Activated T-helper 2 cell treated with anti-CD3 and anti-CD28 coated beads, Interferon-gamma antibody, Interleukin-2, Interleukin-4, amounts not matched to agents 10 μg/mL and 5 μg/mL and 100 μg/mL, durations not matched to agents 14 hours and 24 hours and 36 hours (primary cell): ENCODE results near the gene SPATA13. TPM values are rescaled to one million over a fixed set of nuclear protein-coding genes. Genes with fewer than 3 reads are reported as not detected.
"Not testable (repeated sequence)": the region's sequence is repeated elsewhere in the genome, so short reads cannot be mapped to it uniquely, and the experiment has no call there.

Experiments
- DNase-seq: peaks from one replicate; pipeline ENCODE4 v3.0.0; 2021; ENCODE audit warnings: low spot score
- H3K27ac Mint-ChIP-seq: one replicate; pipeline ENCODE4 v1.8.0; 2021; ENCODE audit warnings: mixed read lengths
- H3K27me3 Mint-ChIP-seq: one replicate; pipeline ENCODE4 v1.8.0; 2021; ENCODE audit warnings: low read depth, mixed read lengths
- H3K36me3 Mint-ChIP-seq: one replicate; pipeline ENCODE4 v1.8.0; 2021; ENCODE audit warnings: low read depth, mixed read lengths
- H3K4me1 Mint-ChIP-seq: one replicate; pipeline ENCODE4 v1.8.0; 2021; ENCODE audit warnings: low read depth, mixed read lengths
- H3K4me3 Mint-ChIP-seq: one replicate; pipeline ENCODE4 v1.8.0; 2021; ENCODE audit warnings: low read depth, mild to moderate bottlenecking, moderate library complexity, mixed read lengths
- H3K9me3 Mint-ChIP-seq: one replicate; pipeline ENCODE4 v1.8.0; 2021; ENCODE audit warnings: mixed read lengths
- intact Hi-C: fragments of 100-400 bp; cut with micrococcal nuclease; formaldehyde crosslinking; loops from one replicate; pipeline ENCODE4 v1.15.1; 2023
- total RNA-seq: library from RNA; stranded (reverse); gene quantifications from 2 replicates; pipeline ENCODE4 v1.2.3, GENCODE V29; 2022

Gene SPATA13
- total RNA-seq, 1 donor from 2014 or later: 44.9 TPM

DNA sequence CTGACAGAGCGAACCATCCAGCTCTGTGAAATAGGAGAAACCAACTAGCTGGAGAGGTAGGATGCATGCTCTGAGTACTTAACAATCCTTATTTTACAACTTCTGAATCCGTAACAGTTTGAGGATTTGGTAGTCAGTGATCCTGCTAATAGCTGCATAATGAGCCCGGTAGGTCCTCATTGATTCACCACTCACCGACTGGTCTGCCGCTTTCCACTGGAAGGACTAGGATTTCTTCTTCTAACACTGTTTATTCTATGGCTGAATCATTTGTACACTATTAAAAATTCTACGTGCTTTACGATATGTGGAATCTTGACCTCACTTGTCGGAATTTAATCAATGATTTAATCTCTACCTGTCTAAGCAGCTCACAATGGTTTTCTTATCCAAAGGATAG is 33.9 kb downstream of the SPATA13 start:
- H3K27ac Mint-ChIP-seq: no peak overlapping the region
- H3K4me1 Mint-ChIP-seq: peaks cover 5% of the 10 kb centered on the region
- no peaks in the 10 kb centered on the region for H3K9me3 Mint-ChIP-seq
- intact Hi-C loops: no loop called here
- no peak for DNase-seq
- H3K36me3 Mint-ChIP-seq: no peaks in the 10 kb centered on the region
- no peaks in the 10 kb centered on the region for H3K27me3 Mint-ChIP-seq
- H3K4me3 Mint-ChIP-seq: no peak overlapping the region

DNA sequence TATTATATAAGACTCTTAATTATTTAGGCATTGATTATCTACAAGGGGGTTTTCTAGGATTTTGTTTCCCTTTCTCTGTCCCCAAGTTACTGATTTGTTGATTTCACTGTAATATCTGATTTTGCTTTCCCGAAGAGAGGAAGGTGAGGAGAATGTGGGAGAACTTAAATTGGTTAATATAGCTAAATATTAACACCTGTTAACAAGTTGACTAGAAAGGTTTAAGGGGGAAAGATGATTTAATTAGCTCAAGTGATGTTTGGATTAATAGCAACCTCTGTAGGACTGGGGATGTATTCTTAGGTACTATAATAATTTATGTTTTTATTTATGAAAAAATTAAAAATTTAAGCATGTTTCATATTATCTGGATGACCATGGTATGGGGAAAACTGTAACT is 35.1 kb downstream of the SPATA13 start:
- Mint-ChIP-seq H3K4me1 (peaks cover 4% of the 10 kb centered on the region), H3K27me3 (no peaks in the 10 kb centered on the region), H3K9me3 (no peaks in the 10 kb centered on the region), H3K27ac (no peak overlapping the region), H3K36me3 (no peaks in the 10 kb centered on the region), H3K4me3 (no peak overlapping the region)
- DNase-seq: no peak
- intact Hi-C loops: no loop called here

DNA sequence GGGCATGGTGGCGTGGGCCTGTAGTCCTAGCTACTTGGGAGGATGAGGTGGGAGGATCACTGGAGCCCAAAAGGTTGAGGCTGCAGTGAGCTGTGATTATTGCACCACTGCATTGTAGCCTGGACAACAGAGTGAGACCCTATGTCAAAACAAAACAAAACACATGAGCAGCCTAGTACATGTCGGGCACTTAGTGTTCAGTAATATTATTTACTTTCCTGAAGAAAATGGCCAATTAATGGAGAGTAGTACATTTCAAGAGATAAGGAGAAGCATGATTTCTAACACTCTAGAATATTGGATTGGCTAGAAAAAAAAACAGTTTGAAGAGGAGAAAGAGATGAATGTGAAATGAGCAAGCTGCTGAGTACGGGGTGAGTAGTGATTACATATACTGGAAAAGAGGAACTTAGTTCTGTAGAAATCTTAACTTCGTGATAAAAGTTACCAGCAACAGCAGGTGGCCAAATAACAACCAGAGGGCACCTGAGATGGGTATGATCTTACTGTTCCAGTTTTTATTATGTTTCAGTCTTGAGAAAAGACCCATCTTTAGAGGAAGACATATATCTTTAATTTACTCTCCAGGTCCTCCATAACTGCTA is 36.2 kb downstream of the SPATA13 start:
- H3K9me3 Mint-ChIP-seq: no peaks in the 10 kb centered on the region
- peaks cover 4% of the 10 kb centered on the region for H3K4me1 Mint-ChIP-seq
- H3K4me3 Mint-ChIP-seq: no peak overlapping the region
- H3K36me3 Mint-ChIP-seq: no peaks in the 10 kb centered on the region
- no peak for DNase-seq
- no peaks in the 10 kb centered on the region for H3K27me3 Mint-ChIP-seq
- intact Hi-C loops: no loop called here
- H3K27ac Mint-ChIP-seq: no peak overlapping the region

DNA sequence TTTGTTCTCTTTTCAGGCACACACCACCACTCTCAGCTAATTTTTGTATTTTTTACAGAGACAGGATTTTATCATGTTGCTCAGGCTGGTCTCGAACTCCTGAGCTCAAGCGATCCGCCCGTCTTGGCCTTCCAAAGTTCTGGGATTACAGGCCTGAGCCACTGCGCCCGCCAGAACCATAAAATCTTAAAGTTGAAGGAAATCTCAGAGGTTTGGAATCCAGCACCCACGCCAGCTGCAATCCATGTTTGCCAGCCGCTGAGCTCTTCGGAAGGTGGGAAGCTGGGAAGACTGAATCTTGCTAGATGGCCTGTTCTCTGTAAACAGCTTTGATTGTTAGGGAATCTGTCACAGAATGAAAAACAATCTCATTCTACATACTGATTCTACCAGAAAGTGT is 38.5 kb downstream of the SPATA13 start:
- Mint-ChIP-seq H3K27ac (no peak overlapping the region), H3K4me1 (peaks cover 12% of the 10 kb centered on the region), H3K9me3 (no peaks in the 10 kb centered on the region), H3K27me3 (no peaks in the 10 kb centered on the region), H3K36me3 (no peaks in the 10 kb centered on the region), H3K4me3 (no peak overlapping the region)
- no peak for DNase-seq
- intact Hi-C loops: no loop called here

DNA sequence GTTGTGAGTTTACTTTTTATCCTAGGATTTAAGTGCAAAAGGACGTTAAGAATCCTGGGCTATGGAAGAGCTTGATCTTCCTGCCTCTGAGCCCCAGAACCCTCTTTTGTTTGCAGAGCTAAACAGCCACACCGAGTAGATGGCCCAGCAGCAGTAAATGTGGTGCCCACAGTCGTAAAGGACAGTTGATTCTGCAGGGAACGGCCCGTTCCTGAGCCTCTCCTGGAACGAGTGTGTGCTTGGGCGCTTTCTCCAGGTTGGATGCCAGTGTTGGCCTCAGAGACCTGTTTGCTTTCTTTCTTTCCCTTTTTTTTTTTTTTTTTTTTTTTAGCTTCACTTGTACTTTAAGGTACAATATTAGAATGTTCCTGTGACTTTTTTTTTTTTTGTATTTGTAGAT is 41.7 kb downstream of the SPATA13 start:
- Mint-ChIP-seq H3K36me3 (no peaks in the 10 kb centered on the region), H3K4me3 (no peak overlapping the region), H3K27me3 (no peaks in the 10 kb centered on the region), H3K4me1 (peaks cover 32% of the 10 kb centered on the region), H3K9me3 (no peaks in the 10 kb centered on the region), H3K27ac (no peak overlapping the region)
- no peak for DNase-seq
- intact Hi-C loops: no loop called here

DNA sequence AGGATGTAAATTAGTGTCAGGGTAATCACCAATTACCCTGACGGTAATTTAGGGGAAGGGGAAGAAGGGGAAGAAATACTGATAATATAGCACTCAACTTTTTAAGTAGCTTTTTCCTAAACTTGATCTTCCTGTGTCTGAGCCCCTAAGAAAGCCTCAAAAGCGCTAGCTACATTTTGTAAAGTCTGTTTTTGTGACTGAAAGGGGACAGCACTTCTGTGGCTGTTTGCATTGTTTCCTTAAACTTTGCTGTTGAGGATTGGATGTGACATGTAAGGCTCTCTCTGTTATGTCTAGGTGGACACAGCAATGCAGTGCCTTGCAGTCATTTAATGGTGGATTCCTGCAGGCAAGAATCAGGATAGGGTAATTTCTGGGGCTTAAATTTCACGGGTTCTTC is 42.8 kb downstream of the SPATA13 start:
- no peak for DNase-seq
- Mint-ChIP-seq H3K27ac (no peak overlapping the region), H3K4me1 (peaks cover 37% of the 10 kb centered on the region), H3K9me3 (no peaks in the 10 kb centered on the region), H3K27me3 (no peaks in the 10 kb centered on the region), H3K36me3 (no peaks in the 10 kb centered on the region), H3K4me3 (no peak overlapping the region)
- intact Hi-C loops: no loop called here

DNA sequence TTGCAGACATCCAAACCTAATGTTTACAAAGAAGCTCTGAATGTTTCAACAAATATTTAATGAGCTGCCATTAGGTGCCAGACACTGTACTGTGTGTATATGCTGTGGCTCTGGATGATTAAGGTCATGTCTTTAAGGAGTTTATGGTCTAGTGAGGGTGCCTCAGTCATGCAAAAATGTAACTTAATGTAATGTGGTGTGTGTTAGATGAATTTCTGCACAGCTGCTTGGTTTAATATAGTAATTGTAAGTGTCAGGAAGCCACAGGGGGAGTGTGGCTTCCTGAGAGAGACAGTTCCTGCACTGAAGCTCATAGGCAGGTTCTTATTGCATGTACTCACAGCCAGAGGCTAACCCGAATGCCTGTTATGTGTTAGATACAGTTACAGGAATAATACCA is 43.3 kb downstream of the SPATA13 start:
- H3K36me3 Mint-ChIP-seq: no peaks in the 10 kb centered on the region
- intact Hi-C loops: no loop called here
- no peak overlapping the region for H3K4me3 Mint-ChIP-seq
- no peaks in the 10 kb centered on the region for H3K9me3 Mint-ChIP-seq
- peaks cover 43% of the 10 kb centered on the region for H3K4me1 Mint-ChIP-seq
- H3K27ac Mint-ChIP-seq: no peak overlapping the region
- H3K27me3 Mint-ChIP-seq: no peaks in the 10 kb centered on the region
- no peak for DNase-seq

DNA sequence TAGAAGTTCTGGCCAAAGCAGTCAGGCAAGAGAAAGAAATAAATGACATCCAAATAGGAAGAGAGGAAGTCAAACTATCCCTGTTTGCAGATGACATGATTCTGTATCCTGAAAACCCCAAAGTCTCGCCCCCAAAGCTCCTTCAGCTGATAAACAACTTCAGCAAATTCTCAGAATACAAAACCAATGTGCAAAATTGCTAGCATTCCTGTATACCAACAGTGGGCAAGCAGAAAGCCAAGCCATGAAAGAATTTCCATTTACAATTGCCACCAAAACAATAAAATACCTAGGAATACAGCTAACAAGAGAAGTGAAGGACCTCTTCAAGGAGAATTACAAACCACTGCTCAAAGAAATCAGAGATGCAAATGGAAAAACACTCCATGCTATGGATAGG is 44.6 kb downstream of the SPATA13 start:
- H3K36me3 Mint-ChIP-seq, H3K27me3 Mint-ChIP-seq, intact Hi-C loops, H3K9me3 Mint-ChIP-seq, H3K27ac Mint-ChIP-seq, DNase-seq, H3K4me3 Mint-ChIP-seq: not testable (repeated sequence)
- H3K4me1 Mint-ChIP-seq: peaks cover 47% of the 10 kb centered on the region

DNA sequence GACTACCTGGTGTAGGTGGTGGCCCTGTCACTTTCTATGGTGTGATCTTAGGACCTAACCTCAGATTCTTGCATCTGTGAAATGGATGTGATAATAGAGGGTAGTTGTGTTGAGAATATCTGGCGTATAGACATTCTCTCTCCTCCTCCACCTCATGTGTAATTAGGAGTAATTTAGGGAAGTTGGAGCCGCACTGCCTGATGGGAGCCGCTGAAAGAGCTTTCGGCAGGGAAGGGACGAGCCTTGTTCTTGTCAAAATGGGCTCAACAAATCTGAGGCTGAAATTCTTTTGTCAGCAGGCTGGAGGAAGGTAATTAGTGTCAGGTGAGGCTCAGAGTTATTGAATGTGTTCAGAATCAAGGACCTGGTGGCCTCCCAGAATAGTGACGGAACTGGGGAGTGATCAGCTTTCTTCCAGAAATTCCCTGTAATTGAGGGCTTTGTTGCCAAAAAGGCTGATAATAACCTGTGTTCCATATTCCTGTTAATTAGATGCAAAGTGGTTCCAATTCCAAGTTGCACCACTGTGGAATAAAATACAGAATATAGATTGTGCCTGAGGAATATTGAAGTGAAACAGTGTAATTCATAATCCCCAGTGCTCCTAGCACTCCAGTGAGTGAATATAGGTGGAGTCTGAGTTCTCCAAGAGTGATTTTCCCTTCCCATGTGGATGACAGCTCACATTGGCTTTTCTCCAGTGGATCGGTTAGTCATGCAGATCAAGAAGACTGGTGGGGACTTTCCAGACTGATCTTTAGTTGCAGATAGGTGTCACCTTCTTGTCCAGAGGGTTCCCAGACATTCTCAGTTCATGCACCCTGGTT is 47.5 kb downstream of the SPATA13 start:
- H3K9me3 Mint-ChIP-seq: no peaks in the 10 kb centered on the region
- no peaks in the 10 kb centered on the region for H3K36me3 Mint-ChIP-seq
- peaks cover 50% of the 10 kb centered on the region for H3K4me1 Mint-ChIP-seq
- peaks cover 4% of the 10 kb centered on the region for H3K27me3 Mint-ChIP-seq
- no peak overlapping the region for H3K27ac Mint-ChIP-seq
- DNase-seq: no peak
- intact Hi-C loops: no loop called here
- no peak overlapping the region for H3K4me3 Mint-ChIP-seq

DNA sequence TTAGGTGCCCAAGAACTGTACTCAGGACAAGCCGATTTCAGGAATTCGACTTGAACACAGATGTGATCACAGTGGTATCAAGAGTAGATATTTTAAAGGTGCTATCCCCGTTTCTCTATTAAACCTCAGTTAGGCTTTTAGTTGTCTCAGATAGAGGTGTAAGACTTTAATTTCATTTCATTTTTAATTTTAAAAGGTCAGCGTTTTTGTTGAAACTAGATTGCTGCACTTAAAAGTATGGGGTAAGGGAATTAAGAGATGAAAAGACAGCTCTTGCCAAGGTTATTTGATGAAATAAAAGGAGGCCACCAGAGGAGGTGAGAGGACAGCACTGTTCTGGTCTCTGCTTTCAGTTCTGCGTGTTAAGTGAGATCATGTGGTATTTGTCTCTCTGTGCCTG is 48.6 kb downstream of the SPATA13 start:
- Mint-ChIP-seq H3K36me3 (no peaks in the 10 kb centered on the region), H3K4me1 (peaks cover 40% of the 10 kb centered on the region), H3K27ac (no peak overlapping the region)

DNA sequence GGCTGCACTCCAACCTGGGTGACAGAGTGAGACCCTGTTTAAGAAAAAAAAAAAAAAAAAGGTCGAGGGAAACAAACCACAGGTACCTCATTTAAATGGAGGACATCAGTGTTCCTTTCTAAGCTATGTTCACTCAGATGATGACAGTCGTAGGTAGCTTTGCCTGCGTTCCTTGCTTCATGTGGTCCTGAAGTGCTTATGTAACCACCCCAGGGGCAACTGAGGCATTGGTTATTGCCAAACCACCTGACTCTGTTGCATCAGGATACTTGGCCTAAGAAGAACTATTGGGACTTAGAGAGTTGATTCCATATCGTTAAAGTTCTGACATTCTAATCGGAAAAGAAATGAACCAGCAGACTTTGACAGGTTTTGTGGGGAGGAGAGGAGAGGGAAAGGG is 51.7 kb downstream of the SPATA13 start:
- H3K4me3 Mint-ChIP-seq: no peak overlapping the region
- H3K27ac Mint-ChIP-seq: no peak overlapping the region
- no peak for DNase-seq
- no peaks in the 10 kb centered on the region for H3K9me3 Mint-ChIP-seq
- H3K27me3 Mint-ChIP-seq: peaks cover 4% of the 10 kb centered on the region
- H3K4me1 Mint-ChIP-seq: peaks cover 28% of the 10 kb centered on the region
- H3K36me3 Mint-ChIP-seq: no peaks in the 10 kb centered on the region
- intact Hi-C loops: no loop called here

More for the DNA sequence above, 48.6 kb downstream of the SPATA13 start:
- Mint-ChIP-seq H3K9me3 (no peaks in the 10 kb centered on the region), H3K27me3 (peaks cover 4% of the 10 kb centered on the region), H3K4me3 (no peak overlapping the region)
- DNase-seq: no peak
- intact Hi-C loops: no loop called here

DNA sequence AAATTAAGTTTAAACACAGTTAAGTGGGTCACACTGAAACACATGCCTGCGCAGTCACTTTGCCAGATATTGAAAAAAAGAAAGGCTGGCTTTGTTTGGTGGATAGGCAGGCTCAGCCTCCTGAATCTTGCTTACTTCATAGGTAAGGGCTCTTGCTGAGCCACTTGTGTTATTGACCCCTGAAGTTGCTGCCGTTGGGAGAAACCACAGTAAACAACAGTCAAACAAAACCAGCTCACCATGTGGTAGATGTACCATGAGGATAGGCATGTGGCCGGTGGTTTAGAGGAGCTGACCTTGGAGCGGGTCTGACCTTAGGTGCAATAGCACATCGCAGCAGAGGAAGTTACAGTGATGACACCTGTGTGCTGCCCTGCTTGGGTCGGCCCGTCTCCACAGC is 52.2 kb downstream of the SPATA13 start:
- Mint-ChIP-seq H3K27me3 (peaks cover 4% of the 10 kb centered on the region), H3K27ac (no peak overlapping the region), H3K36me3 (no peaks in the 10 kb centered on the region), H3K9me3 (no peaks in the 10 kb centered on the region), H3K4me3 (no peak overlapping the region), H3K4me1 (peaks cover 31% of the 10 kb centered on the region)
- DNase-seq: no peak
- intact Hi-C loops: no loop called here

DNA sequence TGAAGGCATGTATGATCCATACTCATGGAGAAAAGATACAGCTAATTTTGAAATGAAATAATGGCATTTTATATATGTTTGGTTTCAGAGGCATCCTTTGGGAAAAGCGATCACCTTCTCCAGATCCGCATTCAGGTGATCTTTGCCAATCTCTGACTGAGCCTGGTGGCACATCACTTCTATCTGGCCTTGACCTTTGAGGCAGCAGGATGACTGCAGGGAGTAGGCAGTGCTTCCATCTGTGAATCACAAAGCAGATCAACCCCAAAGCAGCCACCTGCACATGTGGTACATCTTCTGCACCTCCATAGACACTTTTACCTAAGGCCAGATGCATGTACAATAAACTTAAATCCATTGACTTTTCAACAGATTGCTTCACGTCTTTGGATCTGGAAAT is 53.4 kb downstream of the SPATA13 start:
- intact Hi-C loops: no loop called here
- H3K9me3 Mint-ChIP-seq: no peaks in the 10 kb centered on the region
- peaks cover 4% of the 10 kb centered on the region for H3K27me3 Mint-ChIP-seq
- H3K4me3 Mint-ChIP-seq: no peak overlapping the region
- DNase-seq: no peak
- H3K27ac Mint-ChIP-seq: no peak overlapping the region
- peaks cover 24% of the 10 kb centered on the region for H3K4me1 Mint-ChIP-seq
- H3K36me3 Mint-ChIP-seq: no peaks in the 10 kb centered on the region
